Raji (cell line): ENCODE data around the gene EIF3L.

ENCODE experiments used
- POLR2A ChIP-seq: IDR thresholded peaks from 2 replicates; pipeline ENCODE4 v1.6.1; 2011; ENCODE audit warnings: low read depth, low read length, control low read depth; ENCODE audit not compliant: insufficient read depth

EIF3L gene

GRCh38 chr22:37849089-37849751 is at the start of gene EIF3L:
Gene EIF3L, plus strand, starts transcription at chr22:37849419. Its CDS starts 31 bp downstream, at chr22:37849450.
- TF ChIP-seq POLR2A: peak; percentile 94

DNA sequence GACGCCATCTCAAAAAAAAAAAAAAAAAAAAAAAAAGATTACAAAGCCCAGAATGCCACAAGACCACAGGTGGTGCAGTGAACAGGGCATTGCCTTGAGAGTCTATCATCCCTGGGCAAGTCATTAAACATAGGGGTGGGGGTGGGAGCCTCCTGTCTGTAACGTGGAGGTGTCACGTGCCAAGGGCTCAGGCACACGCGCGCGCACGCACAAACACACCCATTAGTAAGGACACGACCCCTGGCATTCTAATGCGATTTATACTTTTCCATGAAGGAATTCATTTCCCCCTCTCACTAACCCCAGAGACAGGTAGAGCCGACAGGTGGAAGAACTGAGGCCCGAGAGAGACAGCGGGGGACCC is 47.3 kb upstream of the EIF3L start:
- no peak for TF ChIP-seq POLR2A

- no peak for TF ChIP-seq POLR2A
Measured at GRCh38 chr22:37802310-37803194, 46.7 kb upstream of the EIF3L start.

DNA sequence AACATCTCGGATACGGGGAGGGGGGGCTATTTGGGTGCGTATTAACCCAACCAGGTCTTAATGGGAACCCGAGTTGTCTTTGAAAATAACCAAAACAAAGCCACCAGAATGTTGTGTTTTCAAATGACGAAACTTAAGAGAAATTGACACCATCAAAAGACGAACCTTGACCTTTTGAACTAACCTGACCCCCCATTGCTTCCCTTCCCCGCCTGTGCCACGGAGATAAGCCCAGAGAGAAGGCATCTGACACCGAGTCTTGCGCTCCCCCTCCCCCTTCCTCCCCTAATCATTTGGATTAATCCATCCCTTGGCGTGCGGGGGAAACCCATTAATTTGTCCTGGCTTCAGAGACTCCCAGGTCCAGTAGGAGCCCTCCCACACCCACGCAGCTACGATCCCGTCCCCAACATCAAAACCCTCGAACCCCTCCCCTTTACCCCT is 46.0 kb upstream of the EIF3L start:
- TF ChIP-seq POLR2A: no peak

DNA sequence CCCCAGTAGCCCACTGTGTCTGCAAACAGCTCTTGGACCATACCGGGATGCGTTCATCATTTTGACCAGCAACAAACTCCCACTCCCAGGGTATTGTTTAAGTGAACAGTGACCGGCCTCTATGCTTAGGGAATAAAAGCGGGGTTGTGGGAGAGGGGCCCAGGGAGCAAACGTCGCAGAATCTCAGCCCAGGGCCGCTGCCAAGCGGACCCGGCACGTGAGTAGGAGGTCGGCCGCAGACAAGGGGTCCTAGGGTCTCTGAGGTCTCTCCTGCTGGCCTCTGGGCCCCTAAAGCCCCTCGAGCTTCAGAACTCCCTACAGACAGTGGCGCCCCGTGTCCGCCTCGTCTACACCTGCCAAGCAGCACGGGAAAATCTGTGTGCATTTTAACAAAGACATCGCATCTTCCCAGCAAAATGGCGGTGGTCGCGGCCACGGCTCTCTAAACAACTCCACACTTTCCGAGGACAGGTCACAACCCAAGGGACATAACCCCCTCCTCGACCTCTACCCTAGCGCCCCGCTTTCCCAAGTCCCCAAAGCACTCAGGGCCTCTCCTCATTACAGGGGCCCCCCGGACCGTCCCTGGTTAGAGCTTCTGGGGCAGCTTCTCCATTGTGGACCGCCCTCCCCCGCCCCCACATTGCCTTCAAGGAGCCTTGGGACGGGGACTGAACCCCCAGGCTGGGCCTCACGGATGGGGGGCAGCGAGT is 45.4 kb upstream of the EIF3L start:
- TF ChIP-seq POLR2A: no peak

- TF ChIP-seq POLR2A: no peak
Measured at GRCh38 chr22:37804352-37804880, 44.8 kb upstream of the EIF3L start.

GRCh38 chr22:37804881-37805809 is 44.1 kb upstream of the EIF3L start:
- no peak for TF ChIP-seq POLR2A

- no peak for TF ChIP-seq POLR2A
Measured at GRCh38 chr22:37805810-37806277, 43.4 kb upstream of the EIF3L start.

DNA sequence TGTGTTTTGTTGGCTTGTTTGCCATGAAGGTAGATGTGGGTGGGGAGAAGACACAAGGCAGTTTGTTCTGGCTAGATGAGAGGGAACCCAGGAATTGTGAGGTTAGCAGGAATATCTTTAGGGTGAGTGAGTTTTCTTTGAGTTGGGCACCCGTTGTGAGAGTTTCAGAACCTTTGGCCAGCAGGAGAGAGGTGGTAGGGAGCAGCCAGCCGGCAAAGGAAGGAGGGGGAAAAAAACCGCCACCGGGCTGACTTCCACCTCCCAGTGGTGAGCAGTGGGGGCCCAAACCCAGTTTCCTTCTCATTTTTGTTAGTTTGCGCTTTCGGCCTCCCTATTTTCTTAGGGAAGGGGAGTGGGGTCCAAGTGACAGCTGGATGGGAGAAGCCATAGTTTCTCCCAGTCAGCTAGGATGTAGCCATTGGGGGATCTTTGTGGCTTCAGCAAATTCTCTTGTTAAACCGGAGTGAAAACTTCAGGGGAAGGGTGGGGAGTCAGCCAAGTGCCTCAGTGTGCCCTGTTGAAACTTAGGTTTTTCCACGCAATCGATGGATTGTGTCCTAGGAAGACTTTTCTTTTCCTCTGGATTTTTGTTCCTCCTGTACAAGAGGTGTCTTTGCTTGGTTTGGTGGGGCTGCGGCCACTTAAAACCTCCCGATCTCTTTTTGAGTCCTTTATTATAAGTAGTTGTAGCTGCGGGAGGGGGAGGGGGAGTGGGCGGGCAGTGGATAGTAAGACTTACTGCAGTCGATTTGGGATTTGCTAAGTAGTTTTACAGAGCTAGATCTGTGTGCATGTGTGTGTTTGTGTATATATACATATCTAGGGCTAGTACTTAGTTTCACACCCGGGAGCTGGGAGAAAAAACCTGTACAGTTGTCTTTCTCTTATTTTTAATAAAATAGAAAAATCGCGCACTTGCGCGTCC is 42.5 kb upstream of the EIF3L start:
- no peak for TF ChIP-seq POLR2A

DNA sequence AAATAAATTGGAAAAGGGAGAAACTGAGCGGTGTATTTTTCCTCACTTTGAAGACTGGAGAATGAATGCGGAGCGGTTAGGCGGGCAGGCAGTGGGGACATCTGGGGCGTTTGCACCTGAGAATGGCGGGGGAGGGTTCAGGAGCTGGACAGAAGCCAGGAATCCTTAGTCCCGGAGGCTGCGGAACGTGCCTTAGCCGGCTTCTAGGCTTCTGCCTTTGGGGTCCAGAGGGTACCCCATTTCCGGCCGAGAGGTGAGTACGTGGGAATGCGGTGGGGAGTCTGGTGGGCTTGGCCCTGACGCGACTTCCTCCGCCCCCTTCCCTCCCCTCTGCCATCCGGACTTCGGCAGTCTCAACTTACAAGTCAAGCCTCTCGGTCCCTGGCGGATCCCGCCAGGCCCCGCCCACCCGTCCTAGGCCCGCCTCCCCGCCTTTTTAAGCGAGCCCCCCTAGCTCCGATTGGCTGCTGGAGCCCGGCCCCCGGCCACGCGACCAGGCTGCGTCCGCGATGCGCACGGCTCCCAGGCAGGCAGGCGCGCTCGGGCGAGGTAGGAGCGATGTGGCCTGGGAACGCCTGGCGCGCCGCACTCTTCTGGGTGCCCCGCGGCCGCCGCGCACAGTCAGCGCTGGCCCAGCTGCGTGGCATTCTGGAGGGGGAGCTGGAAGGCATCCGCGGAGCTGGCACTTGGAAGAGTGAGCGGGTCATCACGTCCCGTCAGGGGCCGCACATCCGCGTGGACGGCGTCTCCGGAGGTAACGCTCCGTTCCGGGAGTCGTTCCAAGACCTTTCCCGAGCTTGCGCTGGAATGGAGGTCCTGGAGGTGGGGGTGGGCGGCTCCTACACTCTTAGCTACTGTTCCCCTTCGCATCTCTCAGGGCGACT is 41.6 kb upstream of the EIF3L start, which contains the start of gene GCAT:
Gene GCAT (plus strand): TSS at position 525 of the 884 bp plus-strand sequence. CDS start 34 bp downstream, at position 559.
- peak; percentile 76 for TF ChIP-seq POLR2A

DNA sequence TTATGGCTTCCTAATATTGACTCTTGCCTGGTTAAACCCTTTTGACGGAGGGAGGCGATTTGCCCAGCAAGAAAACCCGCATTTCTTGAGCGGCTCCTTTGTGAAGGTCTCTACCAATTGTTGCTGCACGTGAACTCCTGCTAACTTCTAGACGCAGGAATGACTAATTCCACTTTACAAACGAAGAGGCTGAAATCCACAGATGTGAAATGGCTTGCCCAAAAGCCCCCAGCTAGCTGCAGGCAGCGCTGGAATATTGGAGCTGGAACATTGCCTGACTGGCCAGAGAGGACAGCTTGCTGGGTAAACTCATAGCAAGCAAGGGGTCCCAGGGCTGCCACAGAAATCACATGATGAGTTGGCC is 40.9 kb upstream of the EIF3L start:
- TF ChIP-seq POLR2A: no peak

- TF ChIP-seq POLR2A: no peak
Measured at GRCh38 chr22:37809672-37810333, 39.4 kb upstream of the EIF3L start.
